Upper lobe of left lung (tissue), 4 donors: ENCODE results near the gene TMEM169.

Experiments used
- CTCF ChIP-seq, 6 experiments: fragments of 450-650 bp in 4 of 6; fragments of 200-600 bp in 2 of 6; sonication (generic) in 2 of 6; IDR thresholded peaks; one replicate each; pipeline ENCODE4 v1.5.1; 2016 to 2019; ENCODE audit warnings: antibody characterized with exemption in 6 of 6
- EP300 ChIP-seq, 4 donors: sonication (generic); formaldehyde crosslinking; IDR thresholded peaks; one replicate each; pipeline ENCODE4 v1.5.1; 2017; ENCODE audit warnings: antibody characterized with exemption in 4 of 4, control low read depth in 2 of 4
- POLR2A ChIP-seq, 4 donors: fragments of 450-650 bp; IDR thresholded peaks; one replicate each; pipeline ENCODE4 v1.5.1; 2016 to 2017; ENCODE audit warnings: antibody characterized with exemption in 4 of 4, mild to moderate bottlenecking in 2 of 4

GRCh38 chr2:216069028-216069427 lies 12.7 kb upstream of the TMEM169 start:
- TF ChIP-seq POLR2A (IDR thresholded peaks at IDR 0.05) (no peak), CTCF (IDR thresholded peaks at IDR 0.05) (no peak), EP300 (IDR thresholded peaks at IDR 0.05) (no peak)
